ENCODE data around the gene OLFML2A.

Gene OLFML2A

DNA sequence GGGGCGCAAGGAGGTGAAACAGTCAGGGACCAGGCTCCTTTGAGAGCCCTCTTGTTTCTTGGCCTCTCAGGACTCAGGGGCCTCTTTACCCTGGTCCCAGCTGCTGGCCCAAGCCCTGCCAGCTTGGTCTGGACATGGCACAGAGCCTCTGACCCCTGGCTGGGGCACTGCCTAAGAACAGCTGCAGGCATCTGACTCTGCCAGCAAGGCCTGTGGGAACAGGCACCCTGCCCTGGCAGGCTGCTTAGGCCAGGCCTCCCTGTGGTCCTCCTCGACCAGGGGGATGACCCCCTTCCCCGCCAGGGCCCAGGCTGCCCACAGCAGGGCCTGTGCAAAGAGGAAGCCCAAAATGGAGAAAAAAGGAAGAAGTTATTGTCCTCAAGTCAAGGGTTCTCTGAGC is 25.5 kb downstream of the OLFML2A start:
- Histone ChIP-seq H3K36me3 (ENCODE audit: control insufficient read depth, low read depth, low read length) (no peaks in the 10 kb centered on the region), H3K27ac (ENCODE audit: low read length) (no peak overlapping the region), H3K9ac (ENCODE audit: low read length) (no peak overlapping the region), H3K27me3 (ENCODE audit: control insufficient read depth, insufficient read depth, low read length) (no peaks in the 10 kb centered on the region), H3K4me3 (ENCODE audit: low read length) (no peak overlapping the region), H3K4me1 (ENCODE audit: control insufficient read depth, low read depth, low read length) (no peaks in the 10 kb centered on the region), H3K9me3 (ENCODE audit: control insufficient read depth, low read depth, low read length) (no peaks in the 10 kb centered on the region)

- Histone ChIP-seq H3K36me3 (ENCODE audit: control insufficient read depth, low read depth, low read length) (no peaks in the 10 kb centered on the region), H3K27ac (ENCODE audit: low read length) (no peak overlapping the region), H3K4me3 (ENCODE audit: low read length) (no peak overlapping the region), H3K27me3 (ENCODE audit: control insufficient read depth, insufficient read depth, low read length) (no peaks in the 10 kb centered on the region), H3K9ac (ENCODE audit: low read length) (no peak overlapping the region), H3K9me3 (ENCODE audit: control insufficient read depth, low read depth, low read length) (no peaks in the 10 kb centered on the region), H3K4me1 (ENCODE audit: control insufficient read depth, low read depth, low read length) (no peaks in the 10 kb centered on the region)
These were observed 27.0 kb downstream of the OLFML2A start for GRCh38 chr9:124803911-124804310.

GRCh38 chr9:124805186-124805585 is 28.3 kb downstream of the OLFML2A start:
- Histone ChIP-seq H3K4me3 (ENCODE audit: low read length) (no peak overlapping the region), H3K9me3 (ENCODE audit: control insufficient read depth, low read depth, low read length) (no peaks in the 10 kb centered on the region), H3K27ac (ENCODE audit: low read length) (no peak overlapping the region), H3K27me3 (ENCODE audit: control insufficient read depth, insufficient read depth, low read length) (no peaks in the 10 kb centered on the region), H3K4me1 (ENCODE audit: control insufficient read depth, low read depth, low read length) (no peaks in the 10 kb centered on the region), H3K36me3 (ENCODE audit: control insufficient read depth, low read depth, low read length) (no peaks in the 10 kb centered on the region), H3K9ac (ENCODE audit: low read length) (no peak overlapping the region)

DNA sequence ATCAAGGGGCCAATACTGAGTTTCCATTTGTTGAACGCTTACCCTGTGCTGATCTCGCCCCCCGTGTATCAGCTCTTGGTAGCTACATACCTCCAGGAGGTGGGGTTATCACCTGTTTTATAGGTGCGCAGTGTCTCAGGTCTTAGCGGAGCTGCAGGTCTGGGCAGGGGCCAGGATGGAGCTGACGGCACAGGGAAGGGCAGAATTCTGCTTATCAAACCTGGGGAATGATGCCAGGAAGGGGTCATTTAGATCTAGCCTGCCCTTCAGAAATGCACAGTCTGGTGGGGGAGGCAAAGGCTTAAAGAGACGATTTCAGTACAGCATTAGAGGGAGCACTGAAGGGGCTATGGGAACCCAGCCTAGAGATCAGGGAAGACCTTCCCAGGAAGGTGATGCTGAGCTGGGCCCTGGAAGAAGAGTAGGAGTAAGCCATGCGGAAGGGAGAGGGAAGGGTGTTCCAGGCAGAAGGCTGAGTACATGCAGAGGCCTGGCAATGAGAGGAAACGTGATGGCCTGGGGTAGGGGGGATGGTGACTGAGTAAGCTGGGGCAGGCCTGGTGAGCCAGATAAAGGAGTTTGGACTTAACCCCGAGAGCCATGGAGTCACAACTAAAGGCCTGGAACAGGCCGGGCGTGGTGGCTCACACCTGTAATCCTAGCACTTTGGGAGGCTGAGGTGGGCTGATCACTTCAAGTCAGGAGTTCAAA is 31.5 kb downstream of the OLFML2A start:
- no peak overlapping the region for H3K27ac ChIP-seq (ENCODE audit: low read length)
- H3K9me3 ChIP-seq (ENCODE audit: control insufficient read depth, low read depth, low read length): no peaks in the 10 kb centered on the region
- H3K9ac ChIP-seq (ENCODE audit: low read length): no peak overlapping the region
- no peaks in the 10 kb centered on the region for H3K36me3 ChIP-seq (ENCODE audit: control insufficient read depth, low read depth, low read length)
- H3K4me3 ChIP-seq (ENCODE audit: low read length): no peak overlapping the region
- no peaks in the 10 kb centered on the region for H3K27me3 ChIP-seq (ENCODE audit: control insufficient read depth, insufficient read depth, low read length)
- H3K4me1 ChIP-seq (ENCODE audit: control insufficient read depth, low read depth, low read length): peaks cover 24% of the 10 kb centered on the region

DNA sequence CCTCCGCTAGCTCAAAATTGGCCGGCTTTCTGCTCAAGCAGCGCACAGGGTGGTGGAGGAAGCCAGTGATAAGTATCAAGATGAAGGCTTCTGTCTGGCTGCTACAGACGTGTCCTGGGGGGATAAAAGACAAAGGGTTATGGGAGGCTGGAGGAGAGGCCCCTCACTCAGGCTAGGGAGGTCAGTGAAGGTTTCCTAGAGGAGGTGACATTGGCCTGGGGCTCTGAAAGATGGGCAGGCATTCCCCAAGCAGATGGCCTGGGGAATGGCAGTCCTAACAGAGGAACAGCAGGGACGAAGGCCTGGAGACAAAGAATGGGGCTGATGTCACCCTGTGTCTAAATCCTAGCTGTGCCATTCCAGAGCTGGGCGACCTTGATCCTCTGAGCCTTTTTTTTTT is 32.3 kb downstream of the OLFML2A start:
- Histone ChIP-seq H3K4me3 (ENCODE audit: low read length) (no peak overlapping the region), H3K27ac (ENCODE audit: low read length) (no peak overlapping the region), H3K27me3 (ENCODE audit: control insufficient read depth, insufficient read depth, low read length) (no peaks in the 10 kb centered on the region), H3K4me1 (ENCODE audit: control insufficient read depth, low read depth, low read length) (peaks cover 24% of the 10 kb centered on the region), H3K36me3 (ENCODE audit: control insufficient read depth, low read depth, low read length) (no peaks in the 10 kb centered on the region), H3K9ac (ENCODE audit: low read length) (no peak overlapping the region), H3K9me3 (ENCODE audit: control insufficient read depth, low read depth, low read length) (no peaks in the 10 kb centered on the region)

GRCh38 chr9:124809741-124810500 is 33.0 kb downstream of the OLFML2A start:
- Histone ChIP-seq H3K9ac (ENCODE audit: low read length) (no peak overlapping the region), H3K4me1 (ENCODE audit: control insufficient read depth, low read depth, low read length) (peaks cover 24% of the 10 kb centered on the region), H3K9me3 (ENCODE audit: control insufficient read depth, low read depth, low read length) (no peaks in the 10 kb centered on the region), H3K36me3 (ENCODE audit: control insufficient read depth, low read depth, low read length) (no peaks in the 10 kb centered on the region), H3K27ac (ENCODE audit: low read length) (no peak overlapping the region), H3K27me3 (ENCODE audit: control insufficient read depth, insufficient read depth, low read length) (no peaks in the 10 kb centered on the region), H3K4me3 (ENCODE audit: low read length) (no peak overlapping the region)

DNA sequence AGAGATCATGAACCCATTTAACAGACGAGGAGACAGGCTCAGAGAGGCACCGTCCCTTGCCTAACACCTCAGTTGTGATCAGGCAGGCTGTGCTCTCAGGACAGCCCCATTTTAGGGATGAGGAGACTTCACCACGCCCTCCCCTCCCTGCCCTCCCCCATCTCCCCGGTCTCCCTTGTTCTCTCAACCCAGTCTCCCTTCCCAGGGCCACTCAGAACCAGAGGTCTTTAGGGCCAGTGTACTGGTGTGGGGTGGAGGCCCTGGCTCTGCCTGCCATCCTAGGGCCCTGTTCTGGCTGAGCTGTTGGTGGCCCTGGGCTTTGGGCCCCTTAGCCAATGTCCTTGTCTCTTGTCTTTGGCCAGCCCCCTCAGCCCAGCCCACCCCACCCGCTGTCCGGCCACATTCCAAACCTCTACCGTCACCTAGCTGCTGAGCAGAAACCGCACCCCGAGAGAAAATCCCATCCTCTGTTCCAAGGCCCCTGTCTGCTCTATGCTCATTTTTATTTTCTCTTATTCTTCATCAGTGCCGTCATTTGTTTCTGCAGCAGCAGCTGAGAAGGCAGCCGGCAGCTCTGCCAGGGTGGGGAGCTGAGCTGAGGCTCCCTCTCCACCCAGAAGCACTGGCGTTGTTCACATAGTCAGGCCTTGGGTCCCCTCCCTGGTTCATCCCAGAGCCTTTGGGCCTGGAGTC is 33.9 kb downstream of the OLFML2A start:
- H3K27ac ChIP-seq (ENCODE audit: low read length): peak overlapping the region; percentile 81
- H3K9ac ChIP-seq (ENCODE audit: low read length): peak overlapping the region; percentile 62
- no peak overlapping the region for H3K4me3 ChIP-seq (ENCODE audit: low read length)

DNA sequence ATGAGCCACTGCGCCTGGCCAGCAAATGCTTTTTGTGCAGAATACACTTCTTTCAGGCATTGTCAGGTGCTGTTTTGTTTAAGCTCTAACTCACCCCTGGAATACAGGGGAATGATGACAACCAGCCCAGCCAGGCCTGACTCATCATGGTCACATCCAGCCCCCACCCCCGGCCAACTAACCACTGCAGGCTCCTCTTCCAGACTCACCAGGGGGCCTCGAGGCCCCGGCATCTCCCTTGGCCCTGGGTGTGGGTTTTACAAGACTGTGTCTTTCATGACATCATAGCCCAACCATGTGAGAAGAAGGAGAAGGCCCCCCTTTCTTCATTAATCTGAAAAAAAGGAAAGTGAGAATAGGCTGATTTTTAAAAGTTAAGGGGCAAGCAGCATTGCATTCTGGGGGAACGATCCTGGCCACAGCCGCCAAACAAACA is 35.5 kb downstream of the OLFML2A start:
- no peak overlapping the region for H3K9ac ChIP-seq (ENCODE audit: low read length)
- H3K4me1 ChIP-seq (ENCODE audit: control insufficient read depth, low read depth, low read length): peaks cover 24% of the 10 kb centered on the region
- H3K27me3 ChIP-seq (ENCODE audit: control insufficient read depth, insufficient read depth, low read length): no peaks in the 10 kb centered on the region
- no peaks in the 10 kb centered on the region for H3K9me3 ChIP-seq (ENCODE audit: control insufficient read depth, low read depth, low read length)
- H3K27ac ChIP-seq (ENCODE audit: low read length): no peak overlapping the region
- H3K4me3 ChIP-seq (ENCODE audit: low read length): no peak overlapping the region
- H3K36me3 ChIP-seq (ENCODE audit: control insufficient read depth, low read depth, low read length): no peaks in the 10 kb centered on the region

More for the DNA sequence above, 33.9 kb downstream of the OLFML2A start:
- Histone ChIP-seq H3K36me3 (ENCODE audit: control insufficient read depth, low read depth, low read length) (no peaks in the 10 kb centered on the region), H3K27me3 (ENCODE audit: control insufficient read depth, insufficient read depth, low read length) (no peaks in the 10 kb centered on the region), H3K9me3 (ENCODE audit: control insufficient read depth, low read depth, low read length) (no peaks in the 10 kb centered on the region), H3K4me1 (ENCODE audit: control insufficient read depth, low read depth, low read length) (peaks cover 24% of the 10 kb centered on the region)

DNA sequence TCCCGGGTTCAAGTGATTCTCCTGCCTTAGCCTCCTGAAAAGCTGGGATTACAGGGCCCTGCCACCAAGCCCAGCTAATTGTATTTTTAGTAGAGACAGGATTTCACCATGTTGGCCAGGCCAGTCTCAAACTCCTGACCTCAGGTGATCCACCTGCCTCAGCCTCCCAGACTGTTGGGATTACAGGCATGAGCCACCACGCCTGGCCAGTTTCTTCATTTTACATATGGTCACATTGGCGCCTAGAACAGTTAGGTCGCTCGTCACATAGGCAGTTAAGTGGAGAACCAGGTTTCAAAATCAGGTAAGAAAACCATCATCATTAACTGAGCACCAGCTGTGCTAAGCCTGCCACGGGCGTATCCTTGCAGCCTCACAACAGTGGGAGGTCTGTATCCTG is 36.1 kb downstream of the OLFML2A start:
- no peaks in the 10 kb centered on the region for H3K36me3 ChIP-seq (ENCODE audit: control insufficient read depth, low read depth, low read length)
- H3K27me3 ChIP-seq (ENCODE audit: control insufficient read depth, insufficient read depth, low read length): no peaks in the 10 kb centered on the region
- H3K9ac ChIP-seq (ENCODE audit: low read length): no peak overlapping the region
- H3K9me3 ChIP-seq (ENCODE audit: control insufficient read depth, low read depth, low read length): no peaks in the 10 kb centered on the region
- no peak overlapping the region for H3K27ac ChIP-seq (ENCODE audit: low read length)
- peaks cover 24% of the 10 kb centered on the region for H3K4me1 ChIP-seq (ENCODE audit: control insufficient read depth, low read depth, low read length)
- no peak overlapping the region for H3K4me3 ChIP-seq (ENCODE audit: low read length)

DNA sequence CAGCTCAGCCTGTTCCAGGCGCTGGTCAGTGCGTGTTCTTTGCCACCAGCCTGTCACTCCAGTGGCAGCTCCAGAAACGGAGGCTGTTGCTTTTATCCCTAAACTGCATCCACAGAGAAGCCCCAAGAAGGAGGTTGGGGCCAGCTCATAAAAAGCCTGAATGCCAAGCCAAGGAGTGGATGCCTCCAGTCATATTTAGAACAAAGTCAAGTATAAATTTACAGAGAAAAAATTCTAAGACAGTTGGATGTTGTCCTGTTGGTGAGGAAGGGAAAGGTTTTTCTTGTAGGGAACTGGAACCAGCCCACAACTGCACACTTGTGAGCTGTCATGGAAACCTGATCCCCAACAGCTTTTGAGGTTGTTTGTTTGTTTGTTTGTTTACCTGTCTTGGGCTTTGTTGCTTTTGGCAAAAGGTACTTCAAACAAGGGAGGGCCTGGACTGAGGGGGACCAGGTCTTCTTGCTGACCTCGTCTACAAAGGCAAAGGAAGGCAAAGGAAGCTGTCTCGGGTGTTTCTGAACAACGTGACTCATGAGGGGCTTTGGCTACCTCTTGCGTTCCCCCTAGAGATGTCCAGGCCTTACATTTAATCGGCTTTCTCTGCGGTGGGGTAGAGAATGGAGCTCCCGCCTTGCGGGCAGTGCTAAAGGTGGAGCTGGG is 36.7 kb downstream of the OLFML2A start:
- H3K27ac ChIP-seq (ENCODE audit: low read length): no peak overlapping the region
- no peak overlapping the region for H3K4me3 ChIP-seq (ENCODE audit: low read length)
- no peak overlapping the region for H3K9ac ChIP-seq (ENCODE audit: low read length)
- H3K27me3 ChIP-seq (ENCODE audit: control insufficient read depth, insufficient read depth, low read length): no peaks in the 10 kb centered on the region
- no peaks in the 10 kb centered on the region for H3K9me3 ChIP-seq (ENCODE audit: control insufficient read depth, low read depth, low read length)
- H3K4me1 ChIP-seq (ENCODE audit: control insufficient read depth, low read depth, low read length): peaks cover 24% of the 10 kb centered on the region
- H3K36me3 ChIP-seq (ENCODE audit: control insufficient read depth, low read depth, low read length): no peaks in the 10 kb centered on the region

- Histone ChIP-seq H3K4me3 (ENCODE audit: low read length) (no peak overlapping the region), H3K4me1 (ENCODE audit: control insufficient read depth, low read depth, low read length) (peaks cover 24% of the 10 kb centered on the region), H3K36me3 (ENCODE audit: control insufficient read depth, low read depth, low read length) (no peaks in the 10 kb centered on the region), H3K27me3 (ENCODE audit: control insufficient read depth, insufficient read depth, low read length) (no peaks in the 10 kb centered on the region), H3K27ac (ENCODE audit: low read length) (no peak overlapping the region), H3K9ac (ENCODE audit: low read length) (no peak overlapping the region), H3K9me3 (ENCODE audit: control insufficient read depth, low read depth, low read length) (no peaks in the 10 kb centered on the region)
These were observed 37.2 kb downstream of the OLFML2A start for GRCh38 chr9:124814164-124814535.
